ENCODE results near the gene SPDYE2.
"Not testable (repeated sequence)": the region's sequence is repeated elsewhere in the genome, so short reads cannot be mapped to it uniquely, and the experiment has no call there.

SPDYE2 gene, protein sequence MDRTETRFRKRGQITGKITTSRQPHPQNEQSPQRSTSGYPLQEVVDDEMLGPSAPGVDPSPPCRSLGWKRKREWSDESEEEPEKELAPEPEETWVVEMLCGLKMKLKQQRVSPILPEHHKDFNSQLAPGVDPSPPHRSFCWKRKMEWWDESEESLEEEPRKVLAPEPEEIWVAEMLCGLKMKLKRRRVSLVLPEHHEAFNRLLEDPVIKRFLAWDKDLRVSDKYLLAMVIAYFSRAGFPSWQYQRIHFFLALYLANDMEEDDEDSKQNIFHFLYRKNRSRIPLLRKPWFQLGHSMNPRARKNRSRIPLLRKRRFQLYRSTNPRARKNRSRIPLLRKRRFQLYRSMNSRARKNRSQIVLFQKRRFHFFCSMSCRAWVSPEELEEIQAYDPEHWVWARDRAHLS

DNA sequence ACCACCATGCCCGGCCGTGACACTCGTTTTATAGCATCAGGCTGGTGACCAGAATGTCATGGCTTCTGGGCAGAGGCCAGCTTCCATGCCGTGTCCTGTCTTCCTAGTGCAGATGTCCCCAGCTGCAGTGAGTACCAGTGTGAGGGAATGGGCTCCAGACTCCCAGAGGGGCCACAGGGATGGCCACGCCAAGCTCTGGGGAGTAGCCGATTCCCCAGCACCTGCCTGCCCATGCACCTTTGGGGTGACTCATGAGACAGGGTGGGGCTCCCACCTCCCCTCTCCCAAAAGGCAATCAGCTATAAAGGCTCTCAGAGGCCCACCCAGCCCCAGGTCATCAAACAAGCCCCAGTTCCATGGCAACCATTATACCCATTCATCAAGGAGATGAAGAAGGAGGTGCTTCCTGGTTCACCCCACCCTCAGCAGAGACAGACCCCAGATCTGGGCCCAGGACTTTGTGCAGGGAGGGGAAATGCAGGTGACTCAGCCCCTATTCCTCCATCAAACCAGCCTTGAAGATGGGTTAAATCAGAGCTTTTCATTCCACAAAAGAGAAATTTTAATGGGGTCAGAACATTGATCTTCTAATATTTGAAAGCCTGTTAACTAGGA lies at the start of gene SPDYE2:
SPDYE2 (plus strand) TSS at position 419 of the 615 bp plus-strand sequence. CDS start 2,030 bp downstream, outside the sequence.
- TF ChIP-seq TEAD4 (IDR thresholded peaks at IDR 0.05); CREB1 (IDR thresholded peaks at IDR 0.05; ENCODE audit: low read depth): not testable (repeated sequence)
- TF ChIP-seq, protein P1, sequence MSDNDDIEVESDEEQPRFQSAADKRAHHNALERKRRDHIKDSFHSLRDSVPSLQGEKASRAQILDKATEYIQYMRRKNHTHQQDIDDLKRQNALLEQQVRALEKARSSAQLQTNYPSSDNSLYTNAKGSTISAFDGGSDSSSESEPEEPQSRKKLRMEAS (IDR thresholded peaks at IDR 0.05): not testable (repeated sequence)

DNA sequence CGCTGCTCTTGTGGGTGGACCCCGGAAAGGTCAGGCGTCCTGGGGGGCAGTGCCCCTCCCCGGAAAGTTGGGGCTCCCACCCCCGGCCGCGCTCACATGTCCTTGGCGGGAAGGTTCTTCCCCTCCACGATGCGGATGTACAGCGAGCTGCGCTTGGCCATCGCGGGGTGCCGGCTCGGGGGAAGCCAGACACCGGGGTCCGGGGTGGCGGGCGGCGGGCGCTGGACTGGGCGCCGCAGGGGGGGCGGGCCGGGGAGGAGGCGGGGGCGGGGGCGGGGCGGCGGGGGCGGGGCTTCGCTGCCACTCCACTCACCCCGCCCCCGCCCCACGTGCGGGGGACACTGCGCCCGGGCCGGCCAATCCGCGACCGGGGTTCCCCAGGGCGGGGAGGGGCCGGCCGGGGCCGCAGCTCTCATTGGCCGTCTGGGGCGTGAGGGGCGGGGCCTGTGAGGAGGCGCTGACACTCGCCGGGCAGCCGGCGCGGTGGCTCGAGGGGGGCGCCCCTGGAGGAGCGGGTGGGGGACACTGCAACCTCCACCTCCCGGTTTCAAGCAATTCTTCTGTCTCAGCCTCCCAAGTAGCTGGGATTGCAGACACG lies 33.4 kb upstream of the SPDYE2 start, which contains the start of gene RASA4B:
RASA4B (minus strand) TSS at position 228 of the 598 bp plus-strand sequence; CDS start at position 161, 67 bp downstream.
- TF ChIP-seq YY1 (IDR thresholded peaks at IDR 0.05; ENCODE audit: low read depth); ZBTB7A (IDR thresholded peaks at IDR 0.05; ENCODE audit: low read depth); CEBPB (IDR thresholded peaks at IDR 0.05): not testable (repeated sequence)

DNA sequence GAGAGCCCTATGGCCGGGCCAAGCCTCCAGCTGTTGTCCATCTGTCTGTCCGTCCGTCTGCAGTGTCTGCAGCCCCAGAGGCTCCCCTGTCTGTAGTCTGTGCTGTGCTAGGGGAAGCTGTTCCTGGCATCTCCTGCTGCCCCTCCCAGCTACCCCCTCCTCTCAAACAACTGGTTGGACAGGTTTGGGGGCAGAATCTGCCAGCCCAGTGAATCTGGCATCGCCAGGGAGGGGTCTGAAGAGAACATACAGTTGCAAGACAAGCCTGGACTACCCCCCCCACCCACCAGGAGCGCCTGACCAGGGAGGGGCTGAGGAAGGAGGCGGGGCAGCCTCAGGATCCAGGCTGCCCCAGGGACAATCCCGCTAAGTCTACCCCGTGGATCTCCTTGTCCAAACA lies 7.4 kb upstream of the SPDYE2 start, which contains the start of gene UPK3BL2:
UPK3BL2 (minus strand) TSS at position 101 of the 400 bp plus-strand sequence; CDS start at position 41, 60 bp downstream.
- TF ChIP-seq RAD21, ZBTB7A (IDR thresholded peaks at IDR 0.05; ENCODE audit: low read depth): not testable (repeated sequence)
- TF ChIP-seq, protein P1 (IDR thresholded peaks at IDR 0.05): not testable (repeated sequence)

DNA sequence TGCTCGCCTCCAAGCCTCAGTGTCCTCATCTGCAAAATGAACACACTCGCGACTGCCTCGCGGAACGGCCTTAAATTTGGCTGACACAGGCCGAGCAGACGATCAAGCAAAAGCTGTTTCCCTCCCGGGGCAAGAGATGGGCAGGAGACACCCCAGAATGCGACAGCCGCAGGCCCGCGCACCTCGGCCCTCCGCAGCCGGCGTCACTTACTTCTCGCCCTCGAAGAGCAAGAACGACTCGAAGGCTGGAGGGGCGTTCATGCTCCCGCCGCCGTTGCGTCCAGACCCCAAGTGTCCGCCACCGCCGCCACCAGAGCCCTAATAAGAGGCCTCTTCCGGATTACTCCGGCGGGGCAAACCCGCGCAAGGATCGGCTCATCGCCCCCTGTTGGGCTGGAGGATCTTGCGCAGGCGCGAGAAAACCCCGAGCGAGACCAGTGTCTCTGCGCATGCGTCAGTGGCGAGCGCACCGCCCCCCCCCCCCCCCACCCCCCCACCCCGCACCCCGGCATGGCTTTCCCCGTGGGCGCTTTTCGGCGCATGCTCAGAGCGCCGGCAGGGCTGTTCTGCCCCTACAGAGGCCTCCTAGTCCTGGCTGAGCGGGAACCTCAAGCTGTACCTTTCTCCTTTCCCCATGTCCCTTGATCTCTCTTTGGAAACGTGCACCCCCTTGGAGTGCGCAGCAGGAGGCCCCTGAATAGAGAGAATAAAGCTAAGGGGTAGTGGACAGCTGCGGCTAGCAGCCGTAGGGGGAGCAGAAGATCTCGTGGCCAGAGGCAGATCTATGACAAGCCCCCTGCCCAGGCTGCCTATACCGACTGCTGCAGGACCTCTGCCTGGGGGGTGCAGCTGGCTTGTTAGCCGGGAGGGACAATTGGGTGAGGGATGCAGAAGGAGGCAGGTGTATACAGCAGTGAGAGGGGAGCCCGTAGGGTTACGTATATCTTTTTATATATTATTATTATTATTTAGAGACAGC lies 21.5 kb downstream of the SPDYE2 start, which contains the start of gene POLR2J3:
POLR2J3 (minus strand) TSS at position 323 of the 979 bp plus-strand sequence; CDS start at position 261, 62 bp downstream.
- TF ChIP-seq TCF12 (IDR thresholded peaks at IDR 0.05; ENCODE audit: low read depth) (0 out of 2 replicates have a peak, but pooled peaks have one; percentile 63), TAF1 (IDR thresholded peaks at IDR 0.05; ENCODE audit: low read depth) (peak; percentile 73; the same call in 1 of the 2 replicates), CEBPB (IDR thresholded peaks at IDR 0.05) (0 out of 2 replicates have a peak, but pooled peaks have one; percentile 11), TEAD4 (IDR thresholded peaks at IDR 0.05) (peak; percentile 39; the same call in 1 of the 2 replicates)
- TF ChIP-seq, protein P1 (IDR thresholded peaks at IDR 0.05): peak; percentile 48; the same call in 1 of the 2 replicates
